HuH-7 (cell line): Measurements from ENCODE around the gene IMMP2L.

Source experiments
- DNase-seq: peaks from one replicate; pipeline ENCODE4 v3.0.0; 2011; ENCODE audit warnings: low spot score

Gene IMMP2L

DNA sequence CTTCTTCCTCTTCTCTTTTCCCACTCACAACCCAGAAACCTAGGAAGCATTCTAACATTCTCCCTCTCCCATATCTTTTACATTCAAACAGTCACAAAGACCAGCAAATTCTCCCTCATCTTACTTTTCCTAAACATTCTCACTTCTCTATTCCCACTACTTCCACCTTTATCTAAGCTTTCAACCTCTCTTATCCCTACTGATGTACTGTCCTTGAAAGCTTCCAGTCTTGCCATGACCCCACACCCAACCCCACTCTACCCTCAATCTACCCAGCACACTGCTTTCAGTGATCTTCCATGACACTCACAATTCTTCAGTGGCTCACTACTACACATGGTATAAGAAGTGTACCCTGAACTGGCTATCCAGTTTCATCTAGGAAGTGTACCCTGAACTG lies 5.3 kb downstream of the IMMP2L start:
- DNase-seq, result no peak

DNA sequence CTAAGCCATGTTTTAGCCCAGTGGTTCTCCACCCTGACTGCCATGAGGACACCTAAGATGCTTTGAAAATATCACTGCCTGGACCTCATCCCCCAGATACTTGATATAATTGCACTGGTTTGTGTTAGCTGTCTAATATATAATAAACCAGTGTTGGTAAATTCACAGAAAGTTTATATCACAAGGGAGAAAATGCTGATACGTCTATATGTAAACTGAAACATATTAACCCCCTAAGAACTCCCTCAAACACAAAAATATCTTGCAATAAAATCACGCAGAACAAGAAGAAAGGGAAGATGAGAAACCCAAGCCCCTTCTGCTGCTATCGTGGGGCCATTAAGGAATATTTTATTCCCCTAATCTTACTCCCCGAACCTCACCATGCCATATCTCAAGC lies 8.2 kb downstream of the IMMP2L start:
- DNase-seq, result no peak

DNA sequence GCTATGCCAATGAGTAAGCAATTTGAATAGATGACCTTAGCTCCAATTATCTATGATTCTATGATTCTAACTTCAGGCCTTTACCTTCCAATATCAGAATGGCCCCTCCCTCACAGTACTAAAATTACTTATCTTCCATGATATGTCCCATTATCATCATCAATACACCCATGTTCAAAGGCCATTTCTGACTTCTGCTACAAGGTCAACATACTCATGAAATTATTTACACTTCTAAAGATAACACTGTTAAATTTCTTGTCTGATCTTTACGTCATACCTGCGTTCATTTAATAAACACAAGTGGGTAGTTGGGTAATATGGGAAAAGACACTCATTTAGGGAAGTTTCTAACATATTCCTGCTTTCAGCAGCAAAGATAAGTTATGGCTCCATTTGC lies 21.2 kb downstream of the IMMP2L start:
- no peak for DNase-seq

DNA sequence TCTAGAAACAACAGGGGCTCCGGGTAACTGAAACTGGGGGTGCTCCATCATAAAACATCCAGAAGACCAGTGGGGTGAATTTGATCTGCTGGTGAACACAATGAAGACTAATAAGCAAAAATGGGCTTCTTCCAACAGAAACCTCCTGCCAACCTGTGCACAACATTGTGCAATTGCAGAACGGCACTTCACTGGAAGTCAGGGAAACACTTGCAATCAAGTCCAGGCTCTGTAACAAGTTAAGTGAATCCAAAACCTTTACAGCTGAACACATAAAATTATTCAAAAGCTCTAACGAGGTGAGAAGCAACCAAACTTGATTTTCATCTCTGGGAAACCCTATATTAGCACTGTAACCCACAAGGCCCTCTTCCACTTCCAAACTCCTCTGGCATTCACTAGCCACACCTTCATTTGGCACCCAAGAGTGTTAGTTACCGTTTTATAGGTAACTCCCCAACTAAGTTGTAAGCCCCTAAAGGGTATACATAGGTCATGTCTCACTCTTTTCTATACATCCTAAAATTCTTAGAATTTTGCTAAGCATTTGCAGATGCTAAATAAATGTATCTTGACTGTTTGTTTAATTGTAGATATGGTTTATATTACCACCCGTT lies 22.0 kb downstream of the IMMP2L start:
- DNase-seq, result no peak

DNA sequence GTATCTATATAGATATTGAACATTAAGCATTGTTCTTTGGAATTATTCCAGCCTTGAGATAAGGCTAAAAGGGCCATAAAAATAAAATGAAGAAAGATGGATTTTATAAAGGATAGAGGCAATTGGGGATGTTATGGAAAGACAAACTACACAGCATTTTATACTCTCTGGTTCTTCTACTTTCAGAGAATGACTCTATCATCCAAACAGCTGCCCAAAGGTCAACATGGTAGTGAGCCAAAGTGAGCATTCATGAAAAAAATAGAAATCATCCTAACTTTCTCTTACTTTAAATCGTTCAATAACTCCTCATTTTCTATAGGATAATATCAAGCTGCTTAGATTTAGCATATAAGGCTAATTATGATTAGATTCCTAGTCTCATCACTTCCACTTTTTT lies 25.2 kb downstream of the IMMP2L start:
- no peak for DNase-seq

DNA sequence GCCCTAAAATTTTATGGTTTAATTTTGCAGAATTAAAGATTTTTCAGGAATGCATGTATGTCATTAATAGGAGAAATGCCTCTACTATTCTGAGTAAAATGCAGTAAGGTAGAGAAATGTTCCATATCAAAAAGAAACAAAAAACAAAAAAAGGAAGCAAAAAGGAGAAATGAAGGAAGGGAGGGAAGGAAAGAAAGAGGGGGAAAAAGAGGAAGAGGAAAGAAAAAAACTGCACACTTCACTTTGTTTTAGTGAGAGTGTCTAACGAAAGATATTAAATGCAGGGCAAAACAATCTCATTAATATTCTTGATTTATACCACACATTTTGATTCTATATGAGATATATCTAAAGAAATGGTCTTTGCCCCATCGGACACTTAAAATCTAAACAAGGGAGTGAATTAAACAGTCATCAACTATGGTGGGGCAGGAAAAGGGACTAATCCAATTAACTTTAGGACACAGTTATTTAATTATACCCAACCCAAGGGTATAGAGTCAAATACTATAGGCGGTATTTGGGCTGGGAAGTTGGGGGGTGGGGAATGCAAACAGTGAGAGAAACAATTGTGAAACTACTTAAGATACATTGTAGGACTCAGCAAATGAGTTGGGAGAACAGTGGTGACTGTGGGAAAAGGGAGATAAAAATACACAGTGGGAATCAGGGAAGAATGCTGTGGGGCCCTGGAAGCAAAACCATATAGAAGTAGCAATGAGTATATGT lies 27.0 kb downstream of the IMMP2L start:
- DNase-seq, result no peak

DNA sequence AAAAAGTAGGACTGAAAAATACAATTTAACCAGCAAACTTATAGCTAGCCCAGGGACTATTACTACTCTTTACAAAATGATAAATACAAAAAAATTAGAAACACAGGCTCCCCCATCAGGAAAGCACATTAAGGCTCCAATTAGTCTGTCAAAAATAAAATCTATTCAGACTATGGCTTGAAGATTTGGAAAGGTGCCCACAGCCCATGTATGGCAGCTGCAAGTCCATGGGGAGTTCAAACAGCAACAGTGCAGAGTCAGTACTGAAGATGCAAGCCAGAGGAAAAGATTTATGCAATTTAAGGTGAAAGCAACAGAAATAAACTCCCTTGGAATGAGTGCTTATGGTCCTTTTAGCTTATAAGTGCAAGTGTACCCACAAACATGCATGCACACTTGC lies 29.7 kb downstream of the IMMP2L start:
- DNase-seq, result no peak

DNA sequence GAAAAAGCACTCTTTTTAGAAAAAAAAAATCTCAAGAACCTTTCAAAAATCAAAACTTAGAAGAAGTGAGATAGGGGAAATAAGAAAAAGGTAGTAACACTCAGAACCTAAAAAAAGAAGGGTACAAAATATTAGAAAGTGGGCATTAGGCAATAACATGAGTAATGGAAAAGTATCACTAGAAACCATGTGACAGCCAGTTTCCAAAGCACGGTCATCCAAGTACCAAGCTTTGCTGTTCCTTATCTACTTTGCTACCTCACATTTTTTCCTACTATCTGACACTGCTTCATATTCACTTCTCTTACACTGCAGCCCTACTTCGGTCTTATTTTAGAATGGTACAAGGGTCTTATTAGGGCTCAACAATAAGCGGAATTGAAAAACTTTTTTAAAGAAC lies 30.3 kb downstream of the IMMP2L start:
- DNase-seq, result no peak

DNA sequence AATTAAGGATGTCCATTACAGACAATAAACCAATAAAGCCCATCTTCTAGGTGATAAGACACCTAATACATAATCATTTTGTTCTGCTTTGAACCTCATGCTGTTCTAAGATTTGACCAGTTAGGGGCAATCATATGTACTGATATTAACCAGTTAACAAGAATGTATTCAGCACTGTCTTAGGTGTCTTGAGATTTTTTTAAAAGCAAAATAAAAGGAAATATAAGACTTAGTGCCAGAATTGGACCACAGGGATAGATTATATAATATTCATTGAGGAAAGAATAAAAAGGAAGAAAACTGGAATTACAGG lies 32.0 kb downstream of the IMMP2L start:
- DNase-seq, result no peak

DNA sequence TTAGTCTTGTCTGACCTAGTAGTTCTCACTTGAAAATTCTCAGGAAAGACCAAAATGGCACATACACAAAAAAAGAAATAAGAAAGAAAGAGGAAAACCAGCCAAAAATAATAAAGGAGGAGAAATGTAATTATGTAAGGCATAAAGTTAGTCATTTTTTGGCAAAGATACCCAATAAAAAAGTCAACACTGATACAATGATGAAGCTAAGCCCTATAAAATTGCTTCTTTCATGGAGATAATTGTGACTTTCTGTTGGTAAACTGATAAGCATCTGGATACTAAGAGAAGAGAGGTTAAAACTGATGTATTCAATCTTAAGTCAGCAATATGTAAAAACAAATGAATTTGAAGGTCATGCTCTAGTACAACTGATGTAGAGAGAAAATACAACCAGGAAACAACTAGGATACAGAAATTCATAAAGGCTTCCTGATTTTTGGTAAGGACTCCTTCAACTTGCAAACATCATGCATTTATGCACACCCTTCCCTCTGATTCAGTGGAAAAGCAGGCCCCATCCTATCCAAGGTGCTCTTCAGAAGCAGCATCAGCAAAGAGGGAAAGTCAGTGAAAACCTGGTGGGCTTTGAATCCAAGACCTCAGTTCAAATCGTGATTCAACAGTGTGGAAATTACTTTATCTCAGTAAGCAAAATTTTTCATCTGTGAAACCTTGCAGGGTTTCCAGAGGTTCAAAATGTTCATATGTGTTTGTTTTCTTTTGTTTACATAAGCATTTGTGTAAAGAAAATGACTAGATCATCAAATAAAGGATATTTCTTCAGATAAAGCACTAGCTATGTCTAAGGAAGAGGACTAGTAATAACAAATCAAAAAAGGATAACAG lies 32.6 kb downstream of the IMMP2L start:
- DNase-seq, result no peak

DNA sequence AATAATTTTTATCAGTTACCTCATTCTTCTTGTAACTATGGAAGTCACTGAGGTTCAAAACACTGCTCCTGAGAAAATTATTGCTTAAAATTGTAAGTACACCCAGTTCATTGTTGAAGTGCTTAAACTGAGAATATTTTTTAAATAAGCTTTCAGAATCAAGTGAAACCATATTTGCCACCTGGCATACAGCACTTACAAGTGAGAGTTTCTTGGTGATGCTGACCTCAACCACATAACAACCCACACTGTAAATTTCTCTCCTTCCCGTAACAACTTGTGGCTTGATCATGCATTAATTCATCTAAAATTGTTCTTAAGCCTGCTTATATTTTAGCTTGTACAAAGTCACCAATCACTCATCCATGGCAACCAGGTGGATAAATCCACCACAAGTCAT lies 34.0 kb downstream of the IMMP2L start:
- DNase-seq, result no peak

DNA sequence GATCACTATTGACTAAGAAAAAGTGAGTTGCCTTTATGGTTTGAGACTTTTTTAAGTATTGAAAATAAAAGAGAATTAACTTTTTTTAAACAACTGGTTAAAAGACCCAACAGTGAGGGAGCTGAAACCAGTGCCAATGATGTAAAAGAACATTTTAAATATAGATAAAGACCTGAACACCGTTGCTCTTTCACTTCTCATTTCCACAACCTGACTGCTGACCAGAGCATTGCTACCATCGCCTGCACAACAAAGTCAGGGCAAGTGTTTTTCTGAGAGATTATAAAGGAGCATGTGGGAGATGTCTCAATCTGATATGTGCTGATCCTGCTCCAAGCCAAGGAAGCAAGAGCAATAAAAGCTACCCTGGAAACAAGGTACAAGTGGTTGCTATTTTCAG lies 34.7 kb downstream of the IMMP2L start:
- DNase-seq, result no peak

DNA sequence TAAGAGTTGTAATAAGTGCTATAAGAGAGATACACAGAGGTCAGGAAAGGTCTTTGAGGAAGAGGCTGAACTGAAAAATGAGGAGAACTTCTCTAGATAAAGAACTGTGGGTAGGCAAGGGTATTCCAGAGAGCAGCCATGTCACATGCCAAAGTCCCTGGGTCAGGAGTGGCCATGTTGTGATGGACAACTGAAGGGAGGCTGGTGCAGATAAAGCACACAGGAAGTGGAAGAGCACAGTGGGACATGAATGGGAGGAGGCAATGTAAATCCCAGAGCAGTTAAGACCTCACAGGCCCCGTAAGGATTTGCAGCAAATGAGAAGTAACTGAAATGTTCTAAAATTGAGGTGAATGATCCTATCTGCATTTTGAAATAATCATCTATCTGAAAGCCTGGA lies 37.2 kb downstream of the IMMP2L start:
- DNase-seq, result no peak

DNA sequence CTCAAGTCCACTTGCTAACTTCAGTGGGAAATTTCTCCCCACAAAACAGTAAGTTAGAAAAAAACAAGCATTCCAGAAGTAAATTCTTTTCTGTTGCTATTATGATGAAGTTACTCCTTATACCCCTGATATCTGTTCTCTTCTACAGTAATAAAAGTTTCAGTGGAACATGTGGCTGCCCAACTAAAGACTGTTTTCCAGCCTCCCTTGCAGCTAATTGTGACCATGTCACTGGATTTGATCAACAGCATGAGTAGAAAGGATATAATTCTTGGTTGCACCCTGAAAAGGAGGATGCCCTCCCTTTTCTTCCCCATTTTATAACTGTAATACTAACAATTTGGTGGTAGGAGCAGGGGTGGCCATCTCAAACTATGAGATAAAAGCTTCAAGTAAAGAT lies 40.6 kb downstream of the IMMP2L start:
- DNase-seq, result no peak

DNA sequence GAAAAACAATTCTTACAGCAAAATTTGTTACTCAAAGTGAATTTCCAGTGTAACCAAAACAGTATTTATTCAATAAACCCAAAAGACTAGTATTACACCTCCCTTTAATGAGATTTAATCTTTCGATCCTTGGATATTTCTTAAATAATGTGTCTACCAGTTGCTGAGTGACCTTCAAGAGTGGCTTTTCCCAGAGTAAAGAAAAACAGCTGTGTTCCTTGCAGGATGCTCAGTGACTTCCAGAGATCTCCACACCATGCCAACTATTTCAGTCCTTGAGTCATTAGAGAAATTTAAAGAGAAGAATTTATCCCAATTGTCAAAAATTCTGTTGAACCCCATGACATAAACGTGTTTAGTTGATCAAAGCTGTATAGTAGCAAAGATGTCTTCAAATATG lies 44.0 kb downstream of the IMMP2L start:
- DNase-seq, result no peak

DNA sequence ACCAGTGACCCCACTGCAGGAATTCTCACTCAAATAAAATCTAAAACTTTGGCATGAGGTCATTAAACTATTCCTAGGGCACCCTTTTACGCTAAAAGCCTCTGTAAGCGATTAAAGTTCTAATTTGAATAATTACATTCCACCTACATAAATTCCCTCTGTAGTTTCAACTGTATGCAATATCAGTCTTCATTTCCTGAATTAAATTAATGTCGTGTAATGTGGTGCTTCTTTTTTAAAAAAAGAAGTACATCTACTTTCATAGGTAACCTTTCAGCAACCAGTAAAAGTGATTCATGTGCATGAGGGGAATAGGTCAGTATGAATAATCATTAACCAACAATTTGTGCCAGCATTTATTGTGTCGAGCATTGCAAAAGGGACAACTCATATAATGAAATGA lies 44.7 kb downstream of the IMMP2L start:
- peak; percentile 20 for DNase-seq

DNA sequence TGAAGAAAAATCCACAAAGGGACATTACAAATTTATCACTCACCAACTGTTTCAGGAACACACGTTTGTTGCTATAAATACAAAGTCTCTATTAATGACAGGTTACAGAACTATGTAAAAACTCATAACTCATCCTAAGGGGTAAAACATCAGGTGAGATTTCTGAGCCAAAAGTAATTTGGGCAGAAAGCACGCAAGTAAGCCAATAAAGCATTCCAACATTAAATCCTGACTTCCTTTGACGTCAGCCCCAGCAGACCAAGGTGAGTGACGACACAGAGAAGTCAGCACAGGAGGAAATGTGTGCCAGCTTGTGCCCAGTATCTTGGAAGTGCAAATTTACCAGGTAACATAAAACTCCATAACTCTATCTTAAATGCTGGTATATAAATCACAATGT lies 45.7 kb downstream of the IMMP2L start:
- no peak for DNase-seq

DNA sequence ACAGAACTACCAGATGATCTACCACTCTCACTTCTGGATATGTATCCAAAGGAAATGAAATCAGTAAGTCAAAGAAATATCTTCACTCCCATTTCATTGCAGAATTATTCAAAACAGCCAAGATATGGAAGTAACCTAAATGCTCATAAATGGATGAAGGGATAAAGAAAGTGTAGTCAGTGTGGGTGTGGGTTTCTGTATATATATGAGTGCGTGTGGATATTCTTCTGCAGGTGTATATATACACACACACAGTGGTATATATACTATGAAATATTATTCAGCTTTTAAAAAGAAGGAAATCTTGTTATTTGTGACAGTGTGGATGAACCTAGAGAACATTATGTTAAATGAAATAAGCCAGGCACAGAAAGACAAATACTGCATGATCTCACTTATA lies 48.7 kb downstream of the IMMP2L start:
- DNase-seq, result no peak

DNA sequence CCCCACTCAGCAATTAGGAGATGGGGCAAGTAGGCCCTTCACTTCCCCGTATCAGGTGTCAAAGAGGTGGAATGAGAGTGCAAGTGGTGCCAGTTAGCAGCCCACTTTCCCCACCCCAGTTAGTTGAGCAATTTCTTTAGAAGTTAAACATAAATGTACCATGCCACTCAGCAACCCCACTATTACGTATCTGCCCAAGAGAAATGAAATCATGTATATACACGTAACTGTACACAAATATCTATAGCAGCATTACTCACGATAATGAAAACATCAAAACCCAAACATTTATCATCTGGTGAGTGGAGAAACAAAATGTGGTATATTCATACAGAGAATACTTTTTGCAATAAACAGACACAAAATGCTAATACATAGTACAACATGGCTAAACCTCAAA lies 50.4 kb downstream of the IMMP2L start:
- DNase-seq, result no peak

DNA sequence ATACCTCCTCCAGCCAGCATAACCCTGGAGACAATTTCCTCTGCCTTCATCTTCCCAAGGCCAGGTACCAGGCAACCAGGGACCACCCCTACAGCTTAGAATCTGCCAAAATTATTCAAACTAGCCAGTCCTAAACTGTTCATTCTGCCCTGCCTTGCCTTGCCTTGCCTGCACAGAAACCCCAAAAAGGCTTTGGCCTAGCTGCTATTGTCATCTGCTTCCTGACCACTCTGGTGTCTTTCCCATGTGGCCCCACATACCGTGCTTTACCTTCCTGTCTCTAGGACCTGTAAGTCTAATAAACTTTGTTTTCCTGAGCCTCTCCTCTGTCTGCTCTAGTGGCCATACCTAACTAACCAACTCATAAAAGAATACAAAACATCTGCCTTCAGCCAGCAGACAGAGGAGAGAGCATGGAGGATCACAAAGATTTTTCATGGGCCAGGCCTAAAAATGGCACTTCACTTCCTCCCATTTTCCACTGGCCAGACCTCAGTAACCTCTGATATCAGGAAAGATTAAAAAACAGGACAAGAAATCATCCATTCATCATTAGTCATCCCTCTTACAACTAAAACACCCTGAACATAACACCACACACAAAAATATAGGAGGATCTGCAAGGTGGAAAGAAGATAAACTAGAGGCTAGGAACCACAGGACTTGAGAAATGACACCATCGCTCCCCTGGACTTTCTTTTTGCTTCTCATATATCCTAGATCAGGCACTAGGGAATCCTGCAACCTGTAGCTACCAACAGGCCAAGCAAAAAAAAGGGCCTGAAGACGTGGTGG lies 51.5 kb downstream of the IMMP2L start:
- no peak for DNase-seq

DNA sequence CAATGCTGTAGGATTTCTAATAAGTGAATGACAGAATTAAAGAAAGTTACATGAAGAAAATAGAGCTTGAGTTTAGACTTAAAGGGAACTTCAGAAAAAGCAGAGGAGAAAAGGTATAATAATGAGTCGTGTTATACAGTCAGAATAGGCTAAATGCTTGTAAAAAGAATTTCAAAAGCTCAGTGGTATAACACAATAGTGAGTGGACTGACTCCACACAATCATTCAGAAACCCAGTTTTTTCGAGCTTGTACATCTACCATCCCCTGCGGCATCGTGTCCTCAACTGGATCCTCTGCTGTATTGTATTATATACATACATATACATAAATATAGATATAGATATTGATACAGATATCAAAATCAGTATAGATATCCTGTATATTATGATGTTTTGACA lies 52.2 kb downstream of the IMMP2L start:
- DNase-seq, result no peak

DNA sequence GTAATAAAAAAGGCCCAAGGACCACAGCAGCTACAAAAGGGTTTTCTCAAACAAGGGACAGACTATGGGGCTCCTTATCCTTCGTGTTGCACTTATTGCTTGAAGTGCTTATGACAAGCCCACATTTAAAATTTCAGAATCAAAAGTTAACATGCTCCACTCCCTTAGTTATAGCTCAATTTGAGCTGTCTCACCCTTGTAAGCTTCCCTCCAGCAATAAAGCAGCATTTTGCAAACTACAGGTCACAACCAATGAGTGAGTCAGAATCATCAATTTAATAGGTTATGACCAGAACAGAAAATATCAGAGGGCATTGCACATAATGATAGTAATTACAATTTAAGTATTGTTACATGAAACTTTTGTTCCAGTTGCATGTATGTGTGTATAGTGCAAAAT lies 53.0 kb downstream of the IMMP2L start:
- no peak for DNase-seq

DNA sequence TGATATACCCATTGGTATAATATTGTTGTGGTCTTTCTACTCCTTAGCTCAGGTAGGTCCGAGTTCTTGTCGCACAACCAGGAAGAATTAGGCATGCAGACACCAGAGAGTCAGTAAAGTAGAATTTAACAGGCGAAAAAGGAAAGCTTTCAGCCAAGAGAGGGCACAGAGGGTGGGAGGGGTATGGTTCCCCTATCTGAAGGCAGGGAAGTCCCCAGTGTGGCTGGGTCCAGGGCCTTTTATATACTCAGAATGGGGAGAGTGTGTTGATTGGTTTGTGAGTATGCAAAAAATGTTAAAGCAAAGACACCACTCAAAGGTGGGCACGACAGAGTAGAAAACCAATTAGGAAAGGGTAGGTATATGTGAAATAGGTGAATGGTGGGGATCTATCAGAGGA lies 53.9 kb downstream of the IMMP2L start:
- DNase-seq, result no peak
